ENCODE data around the gene GTF2F1. TPM values are rescaled to one million over a fixed set of nuclear protein-coding genes. Genes with fewer than 3 reads are reported as not detected.
"Not testable (repeated sequence)": the region's sequence is repeated elsewhere in the genome, so short reads cannot be mapped to it uniquely, and the experiment has no call there.

The GTF2F1 gene
- total RNA-seq, 1 donor: 48.1 TPM

DNA sequence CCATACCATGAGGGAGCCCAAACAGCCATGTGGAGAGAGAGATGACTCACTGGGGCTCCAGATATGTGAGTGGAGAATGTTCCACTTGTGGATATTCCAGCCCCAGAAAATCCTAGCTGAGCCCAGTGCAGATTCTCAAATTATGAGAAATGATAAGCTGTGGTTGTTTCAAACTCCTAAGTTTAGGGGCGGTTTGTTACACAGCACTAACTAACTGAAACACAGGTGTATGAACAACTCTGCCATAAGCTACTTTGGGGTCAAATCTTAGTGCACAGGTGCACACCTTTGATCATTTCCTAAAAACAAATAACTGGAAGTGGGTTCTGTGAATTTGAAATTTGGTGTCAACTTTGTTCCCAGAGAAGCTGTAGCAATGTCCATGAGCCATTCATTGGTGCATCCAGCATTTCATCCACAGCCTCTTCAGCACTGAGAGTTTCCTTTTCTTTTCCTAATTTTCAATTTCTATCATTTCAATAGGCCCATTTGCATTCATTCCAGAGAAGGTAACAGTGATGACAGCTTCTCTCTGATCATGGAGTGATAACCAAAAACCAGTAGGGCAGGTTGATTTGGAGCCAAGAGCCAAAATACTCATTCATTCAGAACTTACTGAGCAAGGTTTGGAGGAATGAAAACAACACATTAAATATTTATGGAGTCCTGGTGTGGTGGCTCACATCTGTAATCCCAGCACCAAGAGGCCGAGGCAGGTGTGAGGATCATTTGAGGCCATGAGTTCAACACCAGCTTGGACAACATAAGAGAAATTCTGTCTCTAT is 40.4 kb downstream of the GTF2F1 start:
- H3K27me3 ChIP-seq (ENCODE audit: insufficient read depth, low read length): no peaks in the 10 kb centered on the region
- H2AFZ ChIP-seq (ENCODE audit: low read length): no peak overlapping the region
- H3K79me2 ChIP-seq (ENCODE audit: insufficient read depth, low read length): no peaks in the 10 kb centered on the region
- TF ChIP-seq, protein P1, sequence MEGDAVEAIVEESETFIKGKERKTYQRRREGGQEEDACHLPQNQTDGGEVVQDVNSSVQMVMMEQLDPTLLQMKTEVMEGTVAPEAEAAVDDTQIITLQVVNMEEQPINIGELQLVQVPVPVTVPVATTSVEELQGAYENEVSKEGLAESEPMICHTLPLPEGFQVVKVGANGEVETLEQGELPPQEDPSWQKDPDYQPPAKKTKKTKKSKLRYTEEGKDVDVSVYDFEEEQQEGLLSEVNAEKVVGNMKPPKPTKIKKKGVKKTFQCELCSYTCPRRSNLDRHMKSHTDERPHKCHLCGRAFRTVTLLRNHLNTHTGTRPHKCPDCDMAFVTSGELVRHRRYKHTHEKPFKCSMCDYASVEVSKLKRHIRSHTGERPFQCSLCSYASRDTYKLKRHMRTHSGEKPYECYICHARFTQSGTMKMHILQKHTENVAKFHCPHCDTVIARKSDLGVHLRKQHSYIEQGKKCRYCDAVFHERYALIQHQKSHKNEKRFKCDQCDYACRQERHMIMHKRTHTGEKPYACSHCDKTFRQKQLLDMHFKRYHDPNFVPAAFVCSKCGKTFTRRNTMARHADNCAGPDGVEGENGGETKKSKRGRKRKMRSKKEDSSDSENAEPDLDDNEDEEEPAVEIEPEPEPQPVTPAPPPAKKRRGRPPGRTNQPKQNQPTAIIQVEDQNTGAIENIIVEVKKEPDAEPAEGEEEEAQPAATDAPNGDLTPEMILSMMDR (IDR thresholded peaks at IDR 0.05; ENCODE audit: extremely low read depth, low read depth, low read length): no peak
- H3K36me3 ChIP-seq (ENCODE audit: insufficient read depth, low read length): no peaks in the 10 kb centered on the region
- DNase-seq (ENCODE audit: insufficient read length, low spot score, missing footprints): no peak
- H3K27ac ChIP-seq (ENCODE audit: low read depth, low read length): no peak overlapping the region
- H4K20me1 ChIP-seq (ENCODE audit: insufficient read depth, low read length): no peaks in the 10 kb centered on the region
- no peak overlapping the region for H3K4me3 ChIP-seq (ENCODE audit: insufficient read depth, low read length)
- H3K4me1 ChIP-seq (ENCODE audit: insufficient read depth, low read length): no peaks in the 10 kb centered on the region
- no peak overlapping the region for H3K4me2 ChIP-seq (ENCODE audit: insufficient read depth, low read length)
- no peaks in the 10 kb centered on the region for H3K9me3 ChIP-seq (ENCODE audit: low read depth, low read length)

DNA sequence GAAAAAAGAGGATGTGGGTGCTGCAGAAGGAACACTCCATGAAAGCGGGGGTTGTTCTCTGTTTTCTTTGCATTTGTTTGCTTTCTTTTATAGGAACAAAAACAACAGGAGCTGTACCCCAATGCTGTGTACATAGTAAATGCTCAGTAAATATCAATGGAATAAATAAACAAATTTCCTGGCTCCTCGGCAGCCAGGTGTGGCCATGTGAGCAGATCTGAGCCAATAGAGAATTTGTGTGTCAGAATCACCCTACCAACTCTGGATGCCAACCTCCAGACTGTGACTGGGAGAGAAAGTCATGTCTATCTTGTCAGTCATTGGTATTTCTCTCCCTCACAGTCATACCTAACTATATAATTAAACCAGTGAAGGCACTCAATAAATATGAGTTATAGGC is 42.3 kb downstream of the GTF2F1 start:
- no peak overlapping the region for H3K4me2 ChIP-seq (ENCODE audit: insufficient read depth, low read length)
- H3K4me3 ChIP-seq (ENCODE audit: insufficient read depth, low read length): no peak overlapping the region
- H3K27ac ChIP-seq (ENCODE audit: low read depth, low read length): no peak overlapping the region
- H4K20me1 ChIP-seq (ENCODE audit: insufficient read depth, low read length): no peaks in the 10 kb centered on the region
- no peaks in the 10 kb centered on the region for H3K36me3 ChIP-seq (ENCODE audit: insufficient read depth, low read length)
- DNase-seq (ENCODE audit: insufficient read length, low spot score, missing footprints): no peak
- no peaks in the 10 kb centered on the region for H3K27me3 ChIP-seq (ENCODE audit: insufficient read depth, low read length)
- no peak overlapping the region for H2AFZ ChIP-seq (ENCODE audit: low read length)
- H3K4me1 ChIP-seq (ENCODE audit: insufficient read depth, low read length): no peaks in the 10 kb centered on the region
- TF ChIP-seq, protein P1 (IDR thresholded peaks at IDR 0.05; ENCODE audit: extremely low read depth, low read depth, low read length): no peak
- no peaks in the 10 kb centered on the region for H3K79me2 ChIP-seq (ENCODE audit: insufficient read depth, low read length)
- H3K9me3 ChIP-seq (ENCODE audit: low read depth, low read length): no peaks in the 10 kb centered on the region

DNA sequence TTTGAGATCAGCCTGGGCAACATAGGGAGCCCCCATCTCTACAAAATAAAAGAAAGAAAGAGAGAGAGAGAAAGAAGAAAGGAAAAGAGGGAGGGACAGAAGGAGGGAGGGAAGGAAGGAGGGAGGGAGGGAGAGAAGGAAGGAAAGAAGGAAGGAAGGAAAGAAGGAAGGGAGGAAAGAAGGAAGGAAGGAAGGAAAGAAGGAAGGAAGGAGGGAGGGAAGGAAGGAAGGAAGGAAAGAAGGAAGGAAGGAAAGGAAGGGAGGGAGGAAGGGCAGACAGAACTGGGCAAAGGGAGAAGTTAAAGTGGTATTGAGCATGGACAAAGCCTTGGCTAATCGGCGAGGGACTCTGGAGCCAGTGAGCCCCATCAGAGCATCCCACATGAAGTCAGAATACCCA is 43.7 kb downstream of the GTF2F1 start:
- H3K27me3 ChIP-seq (ENCODE audit: insufficient read depth, low read length); H3K4me2 ChIP-seq (ENCODE audit: insufficient read depth, low read length); H3K4me1 ChIP-seq (ENCODE audit: insufficient read depth, low read length); H2AFZ ChIP-seq (ENCODE audit: low read length); H3K27ac ChIP-seq (ENCODE audit: low read depth, low read length); DNase-seq (ENCODE audit: insufficient read length, low spot score, missing footprints); H3K36me3 ChIP-seq (ENCODE audit: insufficient read depth, low read length); H3K9me3 ChIP-seq (ENCODE audit: low read depth, low read length); H3K79me2 ChIP-seq (ENCODE audit: insufficient read depth, low read length); H3K4me3 ChIP-seq (ENCODE audit: insufficient read depth, low read length); H4K20me1 ChIP-seq (ENCODE audit: insufficient read depth, low read length): not testable (repeated sequence)

DNA sequence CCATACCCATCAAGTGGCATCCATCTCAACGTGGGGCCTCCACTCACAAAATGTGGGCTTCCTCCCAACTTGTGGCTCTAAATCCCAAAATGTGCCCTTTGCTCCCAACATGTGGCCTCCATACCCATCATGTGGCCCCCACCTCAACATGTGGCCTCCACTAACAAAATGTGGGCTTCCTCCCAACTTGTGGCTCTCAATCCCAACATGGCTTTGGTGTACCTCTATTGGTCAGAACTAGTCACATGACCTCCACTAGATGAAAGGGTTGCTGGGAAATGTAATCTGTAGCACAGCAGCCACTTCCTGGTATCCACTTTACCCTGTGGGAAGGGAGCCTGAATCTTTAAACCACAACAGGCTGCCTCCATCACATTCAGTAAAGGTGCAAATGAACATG is 49.5 kb downstream of the GTF2F1 start:
- TF ChIP-seq, protein P1 (IDR thresholded peaks at IDR 0.05; ENCODE audit: extremely low read depth, low read depth, low read length): no peak
- no peak overlapping the region for H2AFZ ChIP-seq (ENCODE audit: low read length)
- no peaks in the 10 kb centered on the region for H3K79me2 ChIP-seq (ENCODE audit: insufficient read depth, low read length)

More for the DNA sequence above, 49.5 kb downstream of the GTF2F1 start:
- no peak overlapping the region for H3K4me2 ChIP-seq (ENCODE audit: insufficient read depth, low read length)
- no peak overlapping the region for H3K4me3 ChIP-seq (ENCODE audit: insufficient read depth, low read length)
- no peaks in the 10 kb centered on the region for H3K27me3 ChIP-seq (ENCODE audit: insufficient read depth, low read length)
- no peaks in the 10 kb centered on the region for H3K36me3 ChIP-seq (ENCODE audit: insufficient read depth, low read length)
- H3K27ac ChIP-seq (ENCODE audit: low read depth, low read length): no peak overlapping the region
- H4K20me1 ChIP-seq (ENCODE audit: insufficient read depth, low read length): no peaks in the 10 kb centered on the region
- H3K4me1 ChIP-seq (ENCODE audit: insufficient read depth, low read length): no peaks in the 10 kb centered on the region
- H3K9me3 ChIP-seq (ENCODE audit: low read depth, low read length): no peaks in the 10 kb centered on the region
- DNase-seq (ENCODE audit: insufficient read length, low spot score, missing footprints): no peak

Measured in osteoblast (primary cell).